ENCODE measurements around the gene NPR2.

- no peak for TF ChIP-seq EP300 (IDR thresholded peaks at IDR 0.05)
- no peak for TF ChIP-seq POLR2A (IDR thresholded peaks at IDR 0.05)
Observed at GRCh38 chr9:35840881-35841644, 49.7 kb downstream of the NPR2 start.

Data from sigmoid colon (tissue), 4 donors.